ENCODE measurements around the gene PCP4L1. TPM values are rescaled to one million over a fixed set of nuclear protein-coding genes. Genes with fewer than 3 reads are reported as not detected.
"Not testable (repeated sequence)": the region's sequence is repeated elsewhere in the genome, so short reads cannot be mapped to it uniquely, and the experiment has no call there.

PCP4L1 gene
- total RNA-seq, 1 donor from 2014 or later: 0.52 TPM

DNA sequence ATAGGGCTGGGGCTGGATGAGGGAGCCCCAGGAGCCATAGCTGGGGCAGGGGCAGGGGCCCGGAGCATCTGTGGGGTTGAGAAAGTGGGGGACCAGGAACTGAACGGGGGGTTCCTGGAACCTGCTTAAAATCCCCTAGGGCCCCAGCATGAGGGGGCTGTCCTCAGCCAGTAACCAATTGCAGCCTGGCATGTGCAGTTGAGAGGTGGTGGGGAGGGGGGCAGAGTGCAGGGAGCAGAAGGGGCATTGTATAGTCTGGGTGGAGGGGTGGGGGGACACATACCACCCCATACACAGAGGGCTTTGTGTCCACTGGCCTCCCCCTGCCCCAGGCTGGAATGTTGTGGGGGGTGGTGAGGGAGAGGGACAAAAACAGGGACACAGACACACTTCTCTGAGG is 51.3 kb downstream of the PCP4L1 start, which contains the start of gene MPZ:
Gene MPZ, minus strand, starts transcription at position 101 of the 400 bp plus-strand sequence. Its CDS starts 63 bp downstream, at position 38.
- no peak within 1 kb of the TSS for H3K4me3 ChIP-seq (ENCODE audit: low read length in 3 of 3)
- no peaks in the 10 kb centered on the region for H3K9me3 ChIP-seq (ENCODE audit: control insufficient read depth in 3 of 3, low read length in 3 of 3)
- H3K27me3 ChIP-seq (ENCODE audit: control insufficient read depth in 3 of 3, insufficient read depth in 3 of 3, low read length in 3 of 3): peaks cover 0 to 8% (median 0%) of the 10 kb centered on the region in 3 donors
- H3K4me1 ChIP-seq (ENCODE audit: control insufficient read depth in 3 of 3, insufficient read depth in 3 of 3, low read length in 3 of 3): peaks cover 13 to 17% (median 16%) of the 10 kb centered on the region in 3 donors
- H3K27ac ChIP-seq (ENCODE audit: low read depth, low read length): no peak within 1 kb of the TSS
- no peaks in the 10 kb centered on the region for H3K36me3 ChIP-seq (ENCODE audit: control insufficient read depth in 3 of 3, insufficient read depth in 3 of 3, low read length in 3 of 3)
- H3K9ac ChIP-seq (ENCODE audit: low read depth in 1 of 3, low read length in 3 of 3): no peak within 1 kb of the TSS

DNA sequence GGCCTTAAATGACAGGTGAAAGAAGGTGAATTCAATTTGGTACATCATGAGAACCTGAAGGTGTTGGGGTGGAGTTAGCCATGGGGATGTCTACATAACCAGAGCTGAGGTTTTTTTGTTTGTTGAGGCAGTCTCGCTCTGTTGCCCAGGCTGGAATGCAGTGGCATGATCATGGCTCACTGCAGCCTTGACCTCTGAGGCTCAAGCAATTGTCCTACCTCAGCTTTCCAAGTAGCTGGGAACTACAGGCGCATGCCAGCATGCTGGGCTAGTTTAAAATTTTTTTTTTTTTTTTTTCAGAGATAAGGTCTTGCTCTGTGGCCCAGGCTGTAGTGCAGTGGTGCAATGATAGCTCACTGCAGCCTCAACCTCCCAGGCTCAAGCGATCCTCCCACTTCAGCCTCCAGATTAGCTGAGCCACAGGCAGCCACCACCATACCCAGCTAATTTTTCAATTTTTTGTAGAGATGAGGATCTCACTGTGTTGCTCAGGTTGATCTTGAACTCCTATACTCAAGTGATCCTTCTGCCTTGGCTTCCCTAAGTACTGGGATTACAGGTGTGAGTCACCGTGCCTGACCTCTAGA is 53.1 kb downstream of the PCP4L1 start:
- Histone ChIP-seq H3K27me3 (ENCODE audit: control insufficient read depth in 3 of 3, insufficient read depth in 3 of 3, low read length in 3 of 3) (peaks cover 0 to under 1% (median 0%) of the 10 kb centered on the region in 3 donors), H3K9ac (ENCODE audit: low read depth in 1 of 3, low read length in 3 of 3) (no peak overlapping the region), H3K9me3 (ENCODE audit: control insufficient read depth in 3 of 3, low read length in 3 of 3) (no peaks in the 10 kb centered on the region), H3K4me3 (ENCODE audit: low read length in 3 of 3) (no peak overlapping the region), H3K4me1 (ENCODE audit: control insufficient read depth in 3 of 3, insufficient read depth in 3 of 3, low read length in 3 of 3) (peaks cover 14 to 21% (median 18%) of the 10 kb centered on the region in 3 donors), H3K27ac (ENCODE audit: low read depth, low read length) (no peak overlapping the region), H3K36me3 (ENCODE audit: control insufficient read depth in 3 of 3, insufficient read depth in 3 of 3, low read length in 3 of 3) (no peaks in the 10 kb centered on the region)

DNA sequence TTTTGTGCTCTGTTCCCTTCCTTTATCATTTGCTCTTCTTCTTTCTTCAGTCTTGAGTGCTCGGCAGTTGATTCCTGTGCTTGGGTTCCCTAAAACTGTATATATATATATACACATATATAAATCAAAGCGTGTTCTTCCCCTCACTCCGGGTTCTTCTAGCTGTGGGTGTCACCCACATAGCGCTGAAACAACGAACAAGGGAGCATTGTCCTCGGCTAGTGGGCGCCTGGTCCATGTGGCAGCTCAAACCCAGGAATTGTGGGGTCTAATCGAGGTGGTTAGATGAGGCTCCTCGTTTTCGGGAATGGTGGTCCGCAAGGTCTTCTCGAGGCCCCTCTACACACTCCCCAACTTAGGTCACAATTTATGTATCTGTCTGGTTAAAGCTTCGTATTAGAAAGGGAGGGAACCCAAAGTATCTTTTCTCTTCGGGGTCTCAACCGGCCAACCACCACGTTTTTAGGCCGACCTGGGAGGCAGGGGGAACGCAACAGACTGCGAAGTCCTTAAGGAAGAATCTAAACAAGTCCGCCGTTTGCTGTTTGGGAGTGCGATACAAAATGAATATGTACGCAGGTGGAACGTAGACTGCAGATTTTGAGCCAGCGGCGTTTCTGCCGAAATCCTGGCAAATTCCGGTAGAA is 55.1 kb downstream of the PCP4L1 start:
- H3K36me3 ChIP-seq (ENCODE audit: control insufficient read depth in 3 of 3, insufficient read depth in 3 of 3, low read length in 3 of 3): no peaks in the 10 kb centered on the region
- H3K4me3 ChIP-seq (ENCODE audit: low read length in 3 of 3): peak overlapping the region; percentile 98 to 100 (median 99)
- no peaks in the 10 kb centered on the region for H3K27me3 ChIP-seq (ENCODE audit: control insufficient read depth in 3 of 3, insufficient read depth in 3 of 3, low read length in 3 of 3)
- H3K9me3 ChIP-seq (ENCODE audit: control insufficient read depth in 3 of 3, low read length in 3 of 3): no peaks in the 10 kb centered on the region
- peak overlapping the region; percentile 96 to 100 (median 99) for H3K9ac ChIP-seq (ENCODE audit: low read depth in 1 of 3, low read length in 3 of 3)
- peaks cover 13 to 21% (median 17%) of the 10 kb centered on the region in 3 donors for H3K4me1 ChIP-seq (ENCODE audit: control insufficient read depth in 3 of 3, insufficient read depth in 3 of 3, low read length in 3 of 3)
- peak overlapping the region; percentile 99 for H3K27ac ChIP-seq (ENCODE audit: low read depth, low read length)

DNA sequence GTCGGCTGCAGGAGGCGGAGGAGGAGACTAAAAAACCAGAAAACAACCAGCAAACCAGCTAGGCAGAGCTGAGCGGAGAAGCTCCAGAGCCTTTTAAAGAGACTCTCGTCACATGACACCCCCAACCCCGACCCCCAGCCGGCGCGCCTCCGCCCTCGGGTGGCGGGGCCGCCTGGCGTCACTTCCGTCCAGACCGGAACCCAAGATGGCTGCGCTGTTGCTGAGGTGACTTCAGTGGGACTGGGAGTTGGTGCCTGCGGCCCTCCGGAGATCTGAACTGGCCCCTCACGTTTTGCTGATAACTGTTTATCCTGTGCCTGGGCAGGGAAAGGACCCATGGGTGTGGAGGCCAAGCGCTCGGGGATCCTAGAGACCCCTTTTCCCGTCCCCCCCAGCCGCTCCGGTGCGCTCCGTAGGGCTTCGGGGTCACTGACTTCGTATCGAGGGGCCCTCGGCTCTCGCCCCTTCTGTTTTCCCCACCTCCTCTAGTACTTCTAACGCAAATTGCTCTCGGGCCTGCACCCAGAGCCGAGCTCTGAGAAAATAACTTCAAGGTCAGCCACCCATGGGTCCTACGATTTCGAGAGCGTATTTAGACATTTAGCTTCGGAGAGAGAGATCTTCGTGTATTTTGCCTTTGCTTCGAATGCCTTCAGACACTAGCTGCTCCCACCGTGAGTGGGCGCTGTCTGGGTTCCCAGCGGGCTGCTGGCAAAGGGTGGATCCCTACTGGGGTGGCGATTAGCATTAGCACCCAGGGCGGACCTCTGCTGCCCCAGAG is 55.8 kb downstream of the PCP4L1 start, which contains the start of gene SDHC:
Gene SDHC, plus strand, starts transcription at position 181 of the 781 bp plus-strand sequence. Its CDS starts 25 bp downstream, at position 206.
- Histone ChIP-seq H3K4me3 (ENCODE audit: low read length in 3 of 3) (peak within 1 kb of the TSS; percentile 98 to 100 (median 99)), H3K27ac (ENCODE audit: low read depth, low read length) (peak within 1 kb of the TSS; percentile 99)

DNA sequence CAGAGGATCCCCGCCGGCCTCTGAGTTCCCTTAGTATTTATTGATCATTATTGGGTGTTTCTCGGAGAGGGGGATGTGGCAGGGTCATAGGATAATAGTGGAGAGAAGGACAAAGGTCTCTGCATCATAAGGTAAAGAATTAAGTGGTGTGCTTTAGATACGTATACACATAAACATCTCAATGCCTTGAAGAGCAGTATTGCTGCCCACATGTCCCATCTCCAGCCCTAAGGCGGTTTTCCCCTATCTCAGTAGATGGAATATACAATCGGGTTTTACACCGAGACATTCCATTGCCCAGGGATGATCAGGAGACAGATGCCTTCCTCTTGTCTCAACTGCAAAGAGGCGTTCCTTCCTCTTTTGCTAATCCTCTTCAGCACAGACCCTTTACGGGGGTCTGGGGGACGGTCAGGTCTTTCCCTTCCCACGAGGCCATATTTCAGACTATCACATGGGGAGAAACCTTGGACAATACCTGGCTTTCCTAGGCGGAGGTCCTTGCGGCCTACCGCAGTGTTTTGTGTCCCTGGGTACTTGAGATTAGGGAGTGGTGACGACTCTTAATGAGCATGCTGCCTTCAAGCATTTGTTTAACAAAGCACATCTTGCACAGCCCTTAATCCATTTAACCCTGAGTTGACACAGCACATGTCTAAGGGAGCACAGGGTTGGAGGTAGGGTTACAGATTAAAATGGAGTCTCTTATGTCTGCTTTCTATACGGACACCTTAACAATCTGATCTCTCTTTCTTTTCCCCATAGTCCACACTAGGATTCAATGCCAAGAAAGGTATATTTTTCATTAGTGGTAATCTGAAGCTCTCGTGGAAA is 57.5 kb downstream of the PCP4L1 start:
- not testable (repeated sequence) for H3K9me3 ChIP-seq (ENCODE audit: control insufficient read depth in 3 of 3, low read length in 3 of 3); H3K27me3 ChIP-seq (ENCODE audit: control insufficient read depth in 3 of 3, insufficient read depth in 3 of 3, low read length in 3 of 3); H3K27ac ChIP-seq (ENCODE audit: low read depth, low read length); H3K9ac ChIP-seq (ENCODE audit: low read depth in 1 of 3, low read length in 3 of 3); H3K4me3 ChIP-seq (ENCODE audit: low read length in 3 of 3); H3K36me3 ChIP-seq (ENCODE audit: control insufficient read depth in 3 of 3, insufficient read depth in 3 of 3, low read length in 3 of 3)
- H3K4me1 ChIP-seq (ENCODE audit: control insufficient read depth in 3 of 3, insufficient read depth in 3 of 3, low read length in 3 of 3): peaks cover 13 to 21% (median 17%) of the 10 kb centered on the region in 3 donors

More for the DNA sequence above, 55.8 kb downstream of the PCP4L1 start, which contains the start of gene SDHC:
- no peaks in the 10 kb centered on the region for H3K9me3 ChIP-seq (ENCODE audit: control insufficient read depth in 3 of 3, low read length in 3 of 3)
- no peaks in the 10 kb centered on the region for H3K27me3 ChIP-seq (ENCODE audit: control insufficient read depth in 3 of 3, insufficient read depth in 3 of 3, low read length in 3 of 3)
- peak within 1 kb of the TSS; percentile 96 to 100 (median 99) for H3K9ac ChIP-seq (ENCODE audit: low read depth in 1 of 3, low read length in 3 of 3)
- no peaks in the 10 kb centered on the region for H3K36me3 ChIP-seq (ENCODE audit: control insufficient read depth in 3 of 3, insufficient read depth in 3 of 3, low read length in 3 of 3)
- peaks cover 13 to 21% (median 17%) of the 10 kb centered on the region in 3 donors for H3K4me1 ChIP-seq (ENCODE audit: control insufficient read depth in 3 of 3, insufficient read depth in 3 of 3, low read length in 3 of 3)

DNA sequence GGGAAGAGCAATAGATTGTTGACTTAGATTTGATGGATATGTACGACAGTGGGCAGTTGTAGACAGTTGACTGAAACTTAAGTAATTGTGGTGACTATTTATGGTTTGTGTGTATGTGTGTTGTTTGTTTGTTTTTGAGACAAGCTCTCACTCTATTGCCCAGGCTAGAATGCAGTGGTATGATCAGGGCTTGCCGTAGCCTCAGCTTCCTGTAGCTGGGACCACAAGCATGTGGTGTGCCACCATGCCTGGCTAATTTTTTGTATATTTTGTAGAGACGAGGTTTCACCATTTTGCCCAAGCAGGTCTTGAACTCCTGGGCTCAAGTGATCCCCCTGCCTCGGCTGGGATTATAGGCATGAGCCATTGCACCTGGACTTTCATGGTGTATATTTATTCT is 65.5 kb downstream of the PCP4L1 start:
- no peak overlapping the region for H3K9ac ChIP-seq (ENCODE audit: low read depth in 1 of 3, low read length in 3 of 3)
- H3K9me3 ChIP-seq (ENCODE audit: control insufficient read depth in 3 of 3, low read length in 3 of 3): no peaks in the 10 kb centered on the region
- H3K4me3 ChIP-seq (ENCODE audit: low read length in 3 of 3): no peak overlapping the region
- peaks cover 20 to 23% (median 21%) of the 10 kb centered on the region in 3 donors for H3K36me3 ChIP-seq (ENCODE audit: control insufficient read depth in 3 of 3, insufficient read depth in 3 of 3, low read length in 3 of 3)
- H3K4me1 ChIP-seq (ENCODE audit: control insufficient read depth in 3 of 3, insufficient read depth in 3 of 3, low read length in 3 of 3): no peaks in the 10 kb centered on the region
- no peak overlapping the region for H3K27ac ChIP-seq (ENCODE audit: low read depth, low read length)
- H3K27me3 ChIP-seq (ENCODE audit: control insufficient read depth in 3 of 3, insufficient read depth in 3 of 3, low read length in 3 of 3): no peaks in the 10 kb centered on the region

DNA sequence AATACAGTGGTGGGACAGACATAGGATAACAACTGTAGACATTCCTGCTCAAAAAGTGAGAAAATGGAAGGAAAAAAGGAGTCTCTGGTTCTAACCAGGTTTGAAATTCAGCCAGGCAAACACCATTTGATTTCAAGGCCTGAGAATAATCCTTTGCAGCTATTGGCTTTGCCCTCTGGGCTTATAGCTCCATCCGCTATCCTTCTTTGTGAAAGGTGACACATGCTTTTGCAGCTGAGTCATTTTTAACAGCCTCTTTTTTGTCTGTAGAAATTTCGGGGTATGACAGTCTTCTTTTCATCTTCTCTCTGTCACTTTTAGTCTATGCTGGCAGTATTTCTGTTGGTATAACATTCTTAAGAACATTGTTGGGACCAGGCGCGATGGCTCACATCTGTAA is 71.8 kb downstream of the PCP4L1 start:
- no peak overlapping the region for H3K27ac ChIP-seq (ENCODE audit: low read depth, low read length)
- H3K9me3 ChIP-seq (ENCODE audit: control insufficient read depth in 3 of 3, low read length in 3 of 3): no peaks in the 10 kb centered on the region
- H3K9ac ChIP-seq (ENCODE audit: low read depth in 1 of 3, low read length in 3 of 3): no peak overlapping the region
- H3K4me3 ChIP-seq (ENCODE audit: low read length in 3 of 3): no peak overlapping the region
- H3K4me1 ChIP-seq (ENCODE audit: control insufficient read depth in 3 of 3, insufficient read depth in 3 of 3, low read length in 3 of 3): no peaks in the 10 kb centered on the region
- no peaks in the 10 kb centered on the region for H3K27me3 ChIP-seq (ENCODE audit: control insufficient read depth in 3 of 3, insufficient read depth in 3 of 3, low read length in 3 of 3)
- H3K36me3 ChIP-seq (ENCODE audit: control insufficient read depth in 3 of 3, insufficient read depth in 3 of 3, low read length in 3 of 3): peaks cover 44 to 64% (median 64%) of the 10 kb centered on the region in 3 donors

DNA sequence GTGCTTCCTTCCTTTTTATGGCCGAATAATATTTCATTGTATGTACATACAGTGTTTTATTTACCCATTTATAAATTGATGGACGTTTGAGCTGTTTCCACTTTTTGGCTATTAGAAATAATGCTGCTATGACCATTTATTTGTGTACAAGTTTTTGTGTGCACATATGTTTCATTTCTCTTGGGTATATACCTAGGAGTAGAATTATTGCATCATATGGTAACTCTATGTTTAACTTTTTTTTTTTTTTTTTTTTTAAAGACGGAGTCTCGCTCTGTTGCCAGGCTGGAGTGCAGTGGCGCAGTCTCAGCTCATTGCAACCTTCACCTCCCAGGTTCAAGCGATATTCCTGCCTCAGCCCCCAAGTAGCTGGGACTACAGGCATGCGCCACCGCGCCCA is 74.6 kb downstream of the PCP4L1 start:
- H3K27me3 ChIP-seq (ENCODE audit: control insufficient read depth in 3 of 3, insufficient read depth in 3 of 3, low read length in 3 of 3): no peaks in the 10 kb centered on the region
- H3K4me3 ChIP-seq (ENCODE audit: low read length in 3 of 3): no peak overlapping the region
- no peak overlapping the region for H3K9ac ChIP-seq (ENCODE audit: low read depth in 1 of 3, low read length in 3 of 3)
- no peaks in the 10 kb centered on the region for H3K9me3 ChIP-seq (ENCODE audit: control insufficient read depth in 3 of 3, low read length in 3 of 3)
- H3K4me1 ChIP-seq (ENCODE audit: control insufficient read depth in 3 of 3, insufficient read depth in 3 of 3, low read length in 3 of 3): no peaks in the 10 kb centered on the region
- H3K36me3 ChIP-seq (ENCODE audit: control insufficient read depth in 3 of 3, insufficient read depth in 3 of 3, low read length in 3 of 3): peaks cover 33 to 60% (median 56%) of the 10 kb centered on the region in 3 donors
- H3K27ac ChIP-seq (ENCODE audit: low read depth, low read length): no peak overlapping the region

Data from skeletal muscle tissue (tissue), 4 donors.